B cell (primary cell): ENCODE measurements around the gene DFFA. TPM values are rescaled to one million over a fixed set of nuclear protein-coding genes. Genes with fewer than 3 reads are reported as not detected.
"Not testable (repeated sequence)": the region's sequence is repeated elsewhere in the genome, so short reads cannot be mapped to it uniquely, and the experiment has no call there.

ENCODE experiments used
- ATAC-seq: fragments of 200-7000 bp; cut with Tn5 transposase; one replicate; pipeline ENCODE4 v1.10.0; 2021; ENCODE audit warnings: low read depth, mild to moderate bottlenecking, moderate number of reproducible peaks, moderate library complexity
- CTCF ChIA-PET: fragments of 350-600 bp; sonication (Branson Sonifier 250); formaldehyde crosslinking; loops from one replicate; lab custom pipeline; 2021; ENCODE audit warnings: antibody characterized with exemption, inconsistent platforms; lab: Charles Lee
- POLR2A ChIA-PET: fragments of 350-600 bp; sonication (Branson Sonifier 250); formaldehyde crosslinking; loops from one replicate; lab custom pipeline; 2021; ENCODE audit warnings: antibody characterized with exemption; lab: Charles Lee
- DNase-seq: peaks from one replicate; pipeline ENCODE4 v3.0.0; 2013
- H2AFZ ChIP-seq: 2 replicates; pipeline ENCODE4 v1.6.1; 2012; ENCODE audit warnings: mild to moderate bottlenecking, low read depth, low read length; ENCODE audit not compliant: insufficient read depth, poor library complexity, severe bottlenecking
- H3K27ac ChIP-seq, 2 donors: 1 replicate in 1 of 2; 2 replicates in 1 of 2; pipeline ENCODE4 v1.5.1; 2012 to 2013; ENCODE audit warnings: low read length in 2 of 2, mild to moderate bottlenecking in 2 of 2, moderate library complexity in 1 of 2
- H3K27me3 ChIP-seq, 4 experiments: fragments of 200-600 bp in 1 of 4; sonication (generic) in 1 of 4; replicated peaks in 1 of 4; 1 replicate in 2 of 4; 2 replicates in 2 of 4; pipeline versions ENCODE4 v1.6.1 to v1.7.0; 2013 to 2016; ENCODE audit warnings: low read length in 3 of 4, mild to moderate bottlenecking in 2 of 4, mixed read lengths in 1 of 4, moderate library complexity in 1 of 4; ENCODE audit not compliant: insufficient read depth in 4 of 4, control insufficient read depth in 3 of 4; ENCODE audit errors: control extremely low read depth in 1 of 4
- H3K36me3 ChIP-seq, 2 experiments: replicated peaks in 1 of 2; 1 replicate in 1 of 2; 2 replicates in 1 of 2; pipeline versions ENCODE4 v1.6.1 to v1.7.1; 2013; ENCODE audit warnings: low read length in 1 of 2; ENCODE audit not compliant: insufficient read depth in 2 of 2, control insufficient read depth in 1 of 2; ENCODE audit errors: control extremely low read depth in 1 of 2, extremely low read depth in 1 of 2
- H3K4me1 ChIP-seq, 2 donors: fragments of 200-600 bp in 1 of 2; sonication (generic) in 1 of 2; 1 replicate in 1 of 2; 2 replicates in 1 of 2; pipeline versions ENCODE4 v1.5.1 to v1.6.1; 2013 to 2017; ENCODE audit warnings: low read length in 2 of 2; ENCODE audit not compliant: control insufficient read depth in 2 of 2, insufficient read depth in 2 of 2
- H3K4me2 ChIP-seq: replicated peaks from 2 replicates; pipeline ENCODE3; 2012; ENCODE audit warnings: mild to moderate bottlenecking, low read depth, low read length; ENCODE audit not compliant: poor library complexity, severe bottlenecking
- H3K4me3 ChIP-seq, 5 experiments: fragments of 200-600 bp in 1 of 5; sonication (generic) in 1 of 5; 1 replicate in 3 of 5; 2 replicates in 2 of 5; pipeline versions ENCODE4 v1.5.1 to v1.7.0; 2011 to 2016; ENCODE audit warnings: low read length in 4 of 5, mild to moderate bottlenecking in 4 of 5, low read depth in 2 of 5, control low read depth in 1 of 5, moderate library complexity in 1 of 5; ENCODE audit not compliant: insufficient read depth in 1 of 5; ENCODE audit errors: control extremely low read depth in 1 of 5, extremely low read depth in 1 of 5
- H3K79me2 ChIP-seq: fragments of 200-600 bp; sonication (generic); one replicate; pipeline ENCODE4 v1.6.0; 2016; ENCODE audit warnings: low read length; ENCODE audit not compliant: control insufficient read depth, insufficient read depth
- H3K9ac ChIP-seq: fragments of 200-600 bp; sonication (generic); 2 replicates; pipeline ENCODE4 v1.6.1; 2017; ENCODE audit warnings: mild to moderate bottlenecking, low read length, moderate library complexity
- H3K9me3 ChIP-seq, 3 donors: one replicate each; pipeline versions ENCODE4 v1.6.1 to v1.7.1; 2013; ENCODE audit warnings: low read length in 2 of 3; ENCODE audit not compliant: control insufficient read depth in 2 of 3, insufficient read depth in 1 of 3; ENCODE audit errors: control extremely low read depth in 1 of 3
- H4K20me1 ChIP-seq: 2 replicates; pipeline ENCODE4 v1.6.0; 2012; ENCODE audit warnings: mild to moderate bottlenecking, low read length; ENCODE audit not compliant: insufficient read depth, control insufficient read depth, poor library complexity, severe bottlenecking
- H3K27ac Mint-ChIP-seq: one replicate; pipeline ENCODE4 v1.8.0; 2021; ENCODE audit warnings: mixed read lengths
- H3K27me3 Mint-ChIP-seq: one replicate; pipeline ENCODE4 v1.8.0; 2021; ENCODE audit warnings: mixed read lengths
- H3K4me1 Mint-ChIP-seq: one replicate; pipeline ENCODE4 v1.8.0; 2021; ENCODE audit warnings: mixed read lengths
- H3K4me3 Mint-ChIP-seq: one replicate; pipeline ENCODE4 v1.8.0; 2021; ENCODE audit warnings: mixed read lengths
- H3K9me3 Mint-ChIP-seq: one replicate; pipeline ENCODE4 v1.8.0; 2022; ENCODE audit warnings: mixed read lengths; ENCODE audit not compliant: insufficient read depth
- CTCF ChIP-seq: fragments of 200-600 bp; IDR thresholded peaks from one replicate; pipeline ENCODE4 v1.8.0; 2022; ENCODE audit warnings: antibody characterized with exemption, mild to moderate bottlenecking
- EZH2 ChIP-seq: IDR thresholded peaks from 2 replicates; pipeline ENCODE4 v1.6.1; 2012; ENCODE audit warnings: borderline replicate concordance, low read depth, mild to moderate bottlenecking, moderate library complexity, low read length; ENCODE audit not compliant: insufficient read depth, poor library complexity, severe bottlenecking
- WGBS: methylation state at CpG from one replicate; pipeline ENCODE4 v1.1.5; 2013; ENCODE audit warnings: missing lambda C conversion rate; ENCODE audit not compliant: insufficient coverage; 5-methylcytosine and 5-hydroxymethylcytosine counted together
- intact Hi-C: fragments of 100-400 bp; cut with micrococcal nuclease; formaldehyde crosslinking; loops from one replicate; pipeline ENCODE4 v1.10.0; 2022
- polyA plus RNA-seq: library from polyadenylated mRNA; depleted of rRNA; stranded (reverse); fragments of >200 nt; gene quantifications from 2 replicates; pipeline ENCODE4 v1.2.3, GENCODE V29; 2012
- total RNA-seq, 2 donors: library from RNA; stranded (reverse); fragments of 120-200 nt in 1 of 2; gene quantifications; 1 replicate in 1 of 2; 2 replicates in 1 of 2; pipeline versions ENCODE4 v1.2.3 to v1.2.4, GENCODE V29; 2013 to 2022

Gene DFFA
- total and polyA plus RNA-seq, 2 donors (not counting 1 experiment from before 2014, with no cell fraction given): 12.0 to 30.7 TPM

- TF ChIP-seq CTCF (no peak), EZH2 (no peak)
- no peak for ATAC-seq
- H3K4me3 Mint-ChIP-seq: peak overlapping the region; percentile 96
- Histone ChIP-seq H3K9ac (peak overlapping the region; percentile 97), H4K20me1 (no peaks in the 10 kb centered on the region), H3K4me1 (peaks cover 11 to 30% of the 10 kb centered on the region in 2 donors), H2AFZ (peak overlapping the region; percentile 95), H3K27ac (peak overlapping the region in 1 of 2 donors; percentile 95), H3K9me3 (peaks cover 0 to 3% (median 0%) of the 10 kb centered on the region in 3 donors), H3K4me3 (peak overlapping the region; percentile 8 to 90 (median 69)), H3K79me2 (peaks cover 10% of the 10 kb centered on the region), H3K36me3 (no peaks in the 10 kb centered on the region), H3K27me3 (no peaks in the 10 kb centered on the region), H3K4me2 (peak overlapping the region; percentile 99)
- no peaks in the 10 kb centered on the region for H3K9me3 Mint-ChIP-seq
- H3K27me3 Mint-ChIP-seq: no peaks in the 10 kb centered on the region
- WGBS: 26% methylated on average over 16 of the region's 16 CpGs
- H3K27ac Mint-ChIP-seq: peak overlapping the region; percentile 99
- peaks cover 30% of the 10 kb centered on the region for H3K4me1 Mint-ChIP-seq
- intact Hi-C loops: loop anchor here (1.0 kb wide), 3 partner anchors 32 to 520 kb away; partner anchors contain the start of genes CTNNBIP1 and DFFA
- no peak for DNase-seq
- ChIA-PET CTCF (interaction anchor here (0.7 to 3.3 kb wide), 23 partner anchors 8 to 946 kb away, joined by 3 to 51 read pairs (median 4); partner anchors contain the start of genes DFFA, KIF1B and PGD), POLR2A (interaction anchor here (0.7 to 2.2 kb wide), 4 partner anchors 10 to 397 kb away, joined by 3 to 7 read pairs (median 4); partner anchors contain the start of genes KIF1B, PEX14 and UBE4B)
These were observed 42.5 kb downstream of the DFFA start for GRCh38 chr1:10429868-10430215.

- Mint-ChIP-seq H3K4me1 (peaks cover 30% of the 10 kb centered on the region), H3K4me3 (peak overlapping the region; percentile 96), H3K27ac (no peak overlapping the region), H3K9me3 (no peaks in the 10 kb centered on the region), H3K27me3 (no peaks in the 10 kb centered on the region)
- Histone ChIP-seq H3K4me2 (no peak overlapping the region), H3K4me3 (no peak overlapping the region), H3K9me3 (peaks cover 0 to 3% (median 0%) of the 10 kb centered on the region in 3 donors), H3K9ac (no peak overlapping the region), H2AFZ (no peak overlapping the region), H3K27me3 (no peaks in the 10 kb centered on the region), H3K36me3 (no peaks in the 10 kb centered on the region), H3K4me1 (peaks cover 11 to 30% of the 10 kb centered on the region in 2 donors), H3K27ac (no peak overlapping the region), H4K20me1 (no peaks in the 10 kb centered on the region), H3K79me2 (peaks cover 10% of the 10 kb centered on the region)
- ChIA-PET CTCF (interaction anchor here (1.0 to 3.3 kb wide), 16 partner anchors 8 to 814 kb away, joined by 3 to 51 read pairs (median 6); partner anchors contain the start of genes KIF1B and PGD), POLR2A (interaction anchor here (2.2 kb wide), 1 partner anchor 219 kb away, joined by 7 read pairs; the partner anchor contains the start of gene KIF1B)
- intact Hi-C loops: no loop called here
- DNase-seq (peak; percentile 18), ATAC-seq (no peak)
- no peak for TF ChIP-seq CTCF
- TF ChIP-seq EZH2: no peak
- WGBS: 90% methylated on average over 5 of the region's 5 CpGs
These were observed 43.3 kb downstream of the DFFA start for GRCh38 chr1:10428984-10429383.

- H3K27ac ChIP-seq, H3K9ac ChIP-seq, H3K27me3 Mint-ChIP-seq, POLR2A ChIA-PET, H3K4me3 Mint-ChIP-seq, H3K4me3 ChIP-seq, H3K36me3 ChIP-seq, intact Hi-C loops, DNase-seq, H3K9me3 Mint-ChIP-seq, H4K20me1 ChIP-seq, ATAC-seq, H3K4me2 ChIP-seq, H3K9me3 ChIP-seq, H2AFZ ChIP-seq, H3K27me3 ChIP-seq, H3K79me2 ChIP-seq, H3K27ac Mint-ChIP-seq: not testable (repeated sequence)
- peaks cover 11 to 21% of the 10 kb centered on the region in 2 donors for H3K4me1 ChIP-seq
- WGBS: 99% methylated on average over 14 of the region's 21 CpGs
- peaks cover 20% of the 10 kb centered on the region for H3K4me1 Mint-ChIP-seq
- CTCF ChIA-PET: interaction anchor here (0.8 kb wide), 1 partner anchor 212 kb away, joined by 3 read pairs; no protein-coding TSS in a partner anchor
These were observed 45.8 kb downstream of the DFFA start for GRCh38 chr1:10426535-10426848.
